Activated CD4-positive, alpha-beta T cell treated with anti-CD3 and anti-CD28 coated beads for 24 hours (primary cell): ENCODE results near the gene ARHGAP28.

Source experiments
- DNase-seq, 2 donors: peaks; one replicate each; pipeline ENCODE4 v3.0.0-alpha.2; 2020; ENCODE audit warnings: low read depth in 2 of 2

ARHGAP28 gene

GRCh38 chr18:6733758-6734157, 4.2 kb downstream of the ARHGAP28 start:
- no peak for DNase-seq

GRCh38 chr18:6734726-6735430, 5.4 kb downstream of the ARHGAP28 start:
- DNase-seq = no peak

GRCh38 chr18:6737833-6738232, 8.3 kb downstream of the ARHGAP28 start:
- no peak for DNase-seq

- no peak for DNase-seq
These were observed 9.1 kb downstream of the ARHGAP28 start for GRCh38 chr18:6738622-6739021.

- no peak for DNase-seq
These were observed 11.7 kb downstream of the ARHGAP28 start for GRCh38 chr18:6741232-6741663.

- no peak for DNase-seq
These were observed 12.3 kb downstream of the ARHGAP28 start for GRCh38 chr18:6741786-6742185.

- no peak for DNase-seq
These were observed 14.5 kb downstream of the ARHGAP28 start for GRCh38 chr18:6743999-6744398.

- no peak for DNase-seq
These were observed 15.4 kb downstream of the ARHGAP28 start for GRCh38 chr18:6744816-6745455.

- no peak for DNase-seq
These were observed 16.1 kb downstream of the ARHGAP28 start for GRCh38 chr18:6745504-6746031.

- no peak for DNase-seq
These were observed 17.0 kb downstream of the ARHGAP28 start for GRCh38 chr18:6746386-6746960.

GRCh38 chr18:6747646-6748045, 18.1 kb downstream of the ARHGAP28 start:
- no peak for DNase-seq

GRCh38 chr18:6748241-6748640, 18.7 kb downstream of the ARHGAP28 start:
- no peak for DNase-seq

GRCh38 chr18:6750411-6750810, 20.9 kb downstream of the ARHGAP28 start:
- DNase-seq = no peak

- no peak for DNase-seq
These were observed 21.7 kb downstream of the ARHGAP28 start for GRCh38 chr18:6751222-6751621.

GRCh38 chr18:6752202-6752860, 22.8 kb downstream of the ARHGAP28 start:
- no peak for DNase-seq

GRCh38 chr18:6755107-6755506, 25.6 kb downstream of the ARHGAP28 start:
- DNase-seq = no peak

- no peak for DNase-seq
These were observed 28.4 kb downstream of the ARHGAP28 start for GRCh38 chr18:6757931-6758330.

GRCh38 chr18:6759579-6759978, 30.1 kb downstream of the ARHGAP28 start:
- DNase-seq = no peak

- no peak for DNase-seq
These were observed 34.0 kb downstream of the ARHGAP28 start for GRCh38 chr18:6763524-6763923.

- no peak for DNase-seq
These were observed 34.9 kb downstream of the ARHGAP28 start for GRCh38 chr18:6764382-6764781.

GRCh38 chr18:6773777-6774176, 44.3 kb downstream of the ARHGAP28 start:
- no peak for DNase-seq

- DNase-seq = no peak
These were observed 45.7 kb downstream of the ARHGAP28 start for GRCh38 chr18:6775237-6775636.
